HepG2 (cell line): ENCODE results near the gene BST2. TPM values are rescaled to one million over a fixed set of nuclear protein-coding genes. Genes with fewer than 3 reads are reported as not detected.

ENCODE experiments used
- ATM ChIP-seq: fragments of 450-650 bp; IDR thresholded peaks from 2 replicates; pipeline ENCODE4 v1.7.1; 2017; ENCODE audit warnings: mild to moderate bottlenecking, borderline replicate concordance
- CBX1 ChIP-seq: IDR thresholded peaks from one replicate; pipeline ENCODE4 v1.6.1; 2016; ENCODE audit warnings: antibody characterized with exemption, low read depth
- CCAR2 ChIP-seq: fragments of 200-400 bp; formaldehyde crosslinking; optimal IDR thresholded peaks from 2 replicates; pipeline ENCODE3; 2018; ENCODE audit warnings: low read depth, mild to moderate bottlenecking, low read length, moderate library complexity
- HOMEZ ChIP-seq: IDR thresholded peaks from 2 replicates; pipeline ENCODE4 v1.6.1; 2016; ENCODE audit warnings: low read depth
- NFIC ChIP-seq: IDR thresholded peaks from 2 replicates; pipeline ENCODE4 v1.6.1; 2012; ENCODE audit warnings: mild to moderate bottlenecking, low read length, inconsistent platforms
- NFKB2 ChIP-seq: sonication (generic); formaldehyde crosslinking; IDR thresholded peaks from 2 replicates; pipeline ENCODE4 v1.4.0; 2020; ENCODE audit warnings: missing genetic modification reagents, borderline replicate concordance
- PAF1 ChIP-seq: IDR thresholded peaks from 2 replicates; pipeline ENCODE4 v1.6.1; 2016; ENCODE audit warnings: missing genetic modification reagents, missing compliant biosample characterization
- POLR2G ChIP-seq: fragments of 200-400 bp; formaldehyde crosslinking; IDR thresholded peaks from 2 replicates; pipeline ENCODE4 v1.6.1; 2018; ENCODE audit warnings: mild to moderate bottlenecking, low read depth, low read length, moderate library complexity
- RFX3 ChIP-seq: IDR thresholded peaks from 2 replicates; pipeline ENCODE4 v1.6.1; 2016; ENCODE audit warnings: missing biosample characterization, missing genetic modification reagents
- SNAPC5 ChIP-seq: sonication (generic); formaldehyde crosslinking; IDR thresholded peaks from 2 replicates; pipeline ENCODE4 v1.8.1; 2023; ENCODE audit warnings: mild to moderate bottlenecking, missing genetic modification reagents, borderline replicate concordance
- TBX2 ChIP-seq: sonication (generic); formaldehyde crosslinking; IDR thresholded peaks from 2 replicates; pipeline ENCODE4 v1.5.0; 2020; ENCODE audit warnings: missing genetic modification reagents, mild to moderate bottlenecking, borderline replicate concordance
- TCF7 ChIP-seq: sonication (generic); IDR thresholded peaks from 2 replicates; pipeline ENCODE4 v1.6.1; 2016; ENCODE audit warnings: antibody characterized with exemption, low read depth
- TEAD2 ChIP-seq: sonication (generic); formaldehyde crosslinking; IDR thresholded peaks from 2 replicates; pipeline ENCODE4 v1.9.0; 2021; ENCODE audit warnings: missing genetic modification reagents
- ZFP82 ChIP-seq: sonication (generic); formaldehyde crosslinking; IDR thresholded peaks from 2 replicates; pipeline ENCODE4 v1.5.1; 2020; ENCODE audit warnings: mild to moderate bottlenecking, missing genetic modification reagents, borderline replicate concordance
- ZNF138 ChIP-seq: sonication (generic); formaldehyde crosslinking; IDR thresholded peaks from 2 replicates; pipeline ENCODE4 v1.5.0; 2020; ENCODE audit warnings: mild to moderate bottlenecking, low read depth, missing genetic modification reagents
- ZNF20 ChIP-seq: sonication (generic); formaldehyde crosslinking; IDR thresholded peaks from 2 replicates; pipeline ENCODE4 v1.4.0; 2020; ENCODE audit warnings: mild to moderate bottlenecking, moderate library complexity, missing genetic modification reagents
- ZNF232 ChIP-seq: sonication (generic); formaldehyde crosslinking; IDR thresholded peaks from 2 replicates; pipeline ENCODE4 v1.4.0; 2020; ENCODE audit warnings: missing genetic modification reagents, borderline replicate concordance
- ZNF280D ChIP-seq: sonication (generic); formaldehyde crosslinking; IDR thresholded peaks from 2 replicates; pipeline ENCODE4 v1.5.1; 2020; ENCODE audit warnings: mild to moderate bottlenecking, missing genetic modification reagents
- ZNF605 ChIP-seq: sonication (generic); formaldehyde crosslinking; IDR thresholded peaks from 2 replicates; pipeline ENCODE4 v1.8.0; 2022; ENCODE audit warnings: mild to moderate bottlenecking, missing genetic modification reagents
- ZNF672 ChIP-seq: sonication (generic); formaldehyde crosslinking; IDR thresholded peaks from 2 replicates; pipeline ENCODE4 v1.8.1; 2022; ENCODE audit warnings: missing genetic modification reagents
- ZNF687 ChIP-seq: sonication (generic); formaldehyde crosslinking; IDR thresholded peaks from 2 replicates; pipeline ENCODE4 v1.5.1; 2020; ENCODE audit warnings: mild to moderate bottlenecking, missing genetic modification reagents, moderate library complexity
- ZNF772 ChIP-seq: sonication (generic); formaldehyde crosslinking; IDR thresholded peaks from 2 replicates; pipeline ENCODE4 v1.5.0; 2020; ENCODE audit warnings: mild to moderate bottlenecking, missing genetic modification reagents
- polyA plus RNA-seq, 8 experiments: library from polyadenylated mRNA; depleted of rRNA in 3 of 8; stranded (reverse) in 7 of 8; unstranded in 1 of 8; fragments of >200 nt; fragmentation: Illumina TruSeq in 4 of 8; extraction: Trizol in 4 of 8; gene quantifications; 2 replicates each; pipeline versions ENCODE4 v1.2.1 to v1.2.3, GENCODE V29; 2011 to 2016; ENCODE audit warnings: low read depth in 4 of 8, missing spikeins in 1 of 8, mixed read lengths in 1 of 8; ENCODE audit not compliant: insufficient read depth in 1 of 8
- total RNA-seq, 5 experiments: library from RNA; depleted of rRNA; stranded (reverse); fragments of >200 nt; fragmentation: Illumina TruSeq; extraction: Trizol; gene quantifications; 2 replicates each; pipeline ENCODE4 v1.2.3, GENCODE V29; 2016; ENCODE audit warnings: low read depth in 1 of 5

Gene BST2
- total and polyA plus RNA-seq, 2 of the 13 experiments (the other 11 are each of a cell fraction or from before 2014, with no cell fraction given): 58.8 to 93.8 TPM

- TF ChIP-seq ZNF280D (peak; percentile 38; the same call in 1 of the 2 replicates), RFX3 (no peak), ZNF138 (CRISPR knock-in tag) (no peak), ZNF672 (CRISPR knock-in tag) (no peak), ATM (no peak), ZNF687 (CRISPR knock-in tag) (peak; percentile 94), NFKB2 (CRISPR knock-in tag) (peak; percentile 68; the same call in 1 of the 2 replicates), SNAPC5 (peak; percentile 98), CCAR2 (no peak), POLR2G (peak; percentile 64; the same call in 1 of the 2 replicates), ZNF772 (CRISPR knock-in tag) (peak; percentile 46; the same call in 1 of the 2 replicates), CBX1 (peak; percentile 97), ZNF605 (CRISPR knock-in tag) (peak; percentile 58), ZNF232 (CRISPR knock-in tag) (no peak), TCF7 (no peak), PAF1 (CRISPR knock-in tag) (no peak), ZNF20 (CRISPR knock-in tag) (no peak), NFIC (peak; percentile 66; the same call in 1 of the 2 replicates), TEAD2 (CRISPR knock-in tag) (no peak), TBX2 (CRISPR knock-in tag) (peak; percentile 62), ZFP82 (no peak), HOMEZ (CRISPR knock-in tag) (no peak)
These were observed at the start of gene BST2 (continued) for GRCh38 chr19:17405250-17406045.
